ENCODE measurements around the gene LIMS2. TPM values are rescaled to one million over a fixed set of nuclear protein-coding genes. Genes with fewer than 3 reads are reported as not detected.

LIMS2 gene
- polyA plus RNA-seq, 2 of the 4 experiments (the other 2 are of a cell fraction): 1.2 to 6.1 TPM

GRCh38 chr2:127639111-127639474 is 36.2 kb downstream of the LIMS2 start:
- Histone ChIP-seq H3K4me2 (no peak overlapping the region), H3K4me3 (no peak overlapping the region), H3K9me3 (no peaks in the 10 kb centered on the region), H3K4me1 (peaks cover 15% of the 10 kb centered on the region), H3K27ac (peak overlapping the region in 1 of 2 experiments; percentile 75; a peak in 4 of 6 replicates)
- DNase-seq (ENCODE audit: low read depth in 1 of 2, low spot score in 1 of 2) (no peak), ATAC-seq (no peak), FAIRE-seq (no peak)
- TF ChIP-seq ELK1 (IDR thresholded peaks at IDR 0.05; ENCODE audit: low read depth, low read length): no peak
- TF ChIP-seq NPAS2 (CRISPR knock-in tag; IDR thresholded peaks at IDR 0.05; ENCODE audit: borderline replicate concordance): no peak
- TF ChIP-seq REST (IDR thresholded peaks at IDR 0.05): no peak
- TF ChIP-seq EHMT2 (IDR thresholded peaks at IDR 0.05; ENCODE audit: low read depth): no peak
- TF ChIP-seq HMGXB4 (CRISPR knock-in tag; IDR thresholded peaks at IDR 0.05; ENCODE audit: borderline replicate concordance): no peak
- no peak for TF ChIP-seq CBX8 (IDR thresholded peaks at IDR 0.05)
- no peak for TF ChIP-seq JUNB (IDR thresholded peaks at IDR 0.05)
- no peak for TF ChIP-seq USF2 (IDR thresholded peaks at IDR 0.05)
- ChIA-PET CTCF (interaction anchor here (0.6 to 6.4 kb wide), 4 partner anchors 11 to 57 kb away, joined by 3 to 44 read pairs (median 4); partner anchors contain the start of gene LIMS2), POLR2A (no interaction called here)
- 91% methylated on average over 13 of the region's 13 CpGs for WGBS (ENCODE audit: missing lambda C conversion rate)

GRCh38 chr2:127638361-127639110 is 36.8 kb downstream of the LIMS2 start:
- no peak overlapping the region for H3K4me3 ChIP-seq

GRCh38 chr2:127637725-127638252 is 37.5 kb downstream of the LIMS2 start:
- peaks cover 15% of the 10 kb centered on the region for H3K4me1 ChIP-seq
- peak overlapping the region; percentile 58 to 75 for H3K27ac ChIP-seq
- POLR2A ChIA-PET: interaction anchor here (0.8 kb wide), 1 partner anchor 12 kb away, joined by 4 read pairs; no protein-coding TSS in a partner anchor
- CTCF ChIA-PET: interaction anchor here (0.6 to 6.4 kb wide), 6 partner anchors 12 to 128 kb away, joined by 3 to 44 read pairs (median 4); no protein-coding TSS in a partner anchor
- ATAC-seq (peak; percentile 30 to 54), FAIRE-seq (no peak), DNase-seq (ENCODE audit: low read depth in 1 of 2, low spot score in 1 of 2) (peak; percentile 29 to 51)
- H3K9me3 ChIP-seq: no peaks in the 10 kb centered on the region
- H3K4me3 ChIP-seq: no peak overlapping the region
- H3K4me2 ChIP-seq: peak overlapping the region; percentile 43
- WGBS (ENCODE audit: missing lambda C conversion rate): 29% methylated on average over 7 of the region's 8 CpGs
- TF ChIP-seq SMC3 (IDR thresholded peaks at IDR 0.05): no peak
- TF ChIP-seq E2F6 (IDR thresholded peaks at IDR 0.05; ENCODE audit: borderline replicate concordance, low read depth): no peak
- no peak for TF ChIP-seq SREBF2 (IDR thresholded peaks at IDR 0.05)
- TF ChIP-seq HOXB13 (CRISPR knock-in tag; IDR thresholded peaks at IDR 0.05; ENCODE audit: low read depth): no peak
- TF ChIP-seq BCL3 (IDR thresholded peaks at IDR 0.05): no peak
- TF ChIP-seq MYC (IDR thresholded peaks at IDR 0.05; ENCODE audit: borderline replicate concordance, low read length): no peak
- no peak for TF ChIP-seq MAZ (IDR thresholded peaks at IDR 0.05; ENCODE audit: borderline replicate concordance, low read depth, low read length)
- no peak for TF ChIP-seq ZC3H11A (IDR thresholded peaks at IDR 0.05)
- no peak for TF ChIP-seq FOSL2 (IDR thresholded peaks at IDR 0.05)
- no peak for TF ChIP-seq FOSL2 (CRISPR knock-in tag; IDR thresholded peaks at IDR 0.05)

More at GRCh38 chr2:127638361-127639110, 36.8 kb downstream of the LIMS2 start:
- TF ChIP-seq CHD4 (IDR thresholded peaks at IDR 0.05; ENCODE audit: borderline replicate concordance) (no peak), EP300 (IDR thresholded peaks at IDR 0.05) (no peak), FOSB (CRISPR knock-in tag; IDR thresholded peaks at IDR 0.05) (no peak), MAZ (IDR thresholded peaks at IDR 0.05; ENCODE audit: borderline replicate concordance, low read depth, low read length) (no peak), SMC3 (IDR thresholded peaks at IDR 0.05) (no peak)
- H3K9me3 ChIP-seq: no peaks in the 10 kb centered on the region
- FAIRE-seq (no peak), DNase-seq (ENCODE audit: low read depth in 1 of 2, low spot score in 1 of 2) (no peak), ATAC-seq (peak in 1 of 2 experiments; percentile 8; a peak in 3 of 6 replicates)
- H3K4me2 ChIP-seq: 0 out of 3 replicates have a peak overlapping the region, but pooled peaks have one; percentile 43
- WGBS (ENCODE audit: missing lambda C conversion rate): 90% methylated on average over 19 of the region's 23 CpGs
- H3K27ac ChIP-seq: peak overlapping the region; percentile 58 to 75
- CTCF ChIA-PET: interaction anchor here (0.6 to 6.4 kb wide), 5 partner anchors 12 to 58 kb away, joined by 3 to 44 read pairs (median 3); partner anchors contain the start of gene LIMS2
- peaks cover 15% of the 10 kb centered on the region for H3K4me1 ChIP-seq
- POLR2A ChIA-PET: interaction anchor here (0.8 kb wide), 1 partner anchor 12 kb away, joined by 4 read pairs; no protein-coding TSS in a partner anchor
